GM23338 (cell line): ENCODE measurements around the gene ST6GALNAC3. TPM values are rescaled to one million over a fixed set of nuclear protein-coding genes. Genes with fewer than 3 reads are reported as not detected.
A peak's percentile ranks its signal among the peaks of the same experiment; 100 is the strongest.

ENCODE experiments used
- ATAC-seq: fragments of 200-7000 bp; cut with Tn5 transposase; 3 replicates; pipeline ENCODE4 v1.9.1; 2020
- DNase-seq: peaks from one replicate; pipeline ENCODE4 v3.0.0-alpha.2; 2015; ENCODE audit warnings: low spot score
- H2AFZ ChIP-seq: fragments of 200-600 bp; sonication (generic); 2 replicates; pipeline ENCODE4 v1.8.0; 2016; ENCODE audit warnings: antibody characterized with exemption, mild to moderate bottlenecking, moderate library complexity
- H3F3A ChIP-seq: fragments of 200-600 bp; sonication (generic); replicated peaks from 2 replicates; pipeline ENCODE4 v1.8.0; 2017; ENCODE audit warnings: antibody characterized with exemption, mixed run types, low read depth
- H3K27ac ChIP-seq: fragments of 200-600 bp; sonication (generic); 2 replicates; pipeline ENCODE4 v1.6.1; 2016; ENCODE audit warnings: low read depth
- H3K27me3 ChIP-seq: fragments of 200-600 bp; sonication (generic); 2 replicates; pipeline ENCODE4 v1.8.0; 2016; ENCODE audit warnings: mild to moderate bottlenecking, mixed run types, moderate library complexity; ENCODE audit not compliant: insufficient read depth
- H3K36me3 ChIP-seq: fragments of 200-600 bp; sonication (generic); 2 replicates; pipeline ENCODE4 v1.8.0; 2016; ENCODE audit warnings: mild to moderate bottlenecking; ENCODE audit not compliant: insufficient read depth
- H3K4me1 ChIP-seq: fragments of 200-600 bp; sonication (generic); 2 replicates; pipeline ENCODE4 v1.8.0; 2016; ENCODE audit warnings: mild to moderate bottlenecking, moderate library complexity; ENCODE audit not compliant: insufficient read depth
- H3K4me2 ChIP-seq: fragments of 200-600 bp; sonication (generic); 2 replicates; pipeline ENCODE4 v1.7.1; 2017; ENCODE audit warnings: mixed run types
- H3K4me3 ChIP-seq: fragments of 200-600 bp; sonication (generic); 2 replicates; pipeline ENCODE4 v1.6.1; 2016; ENCODE audit warnings: mixed run types
- H3K79me2 ChIP-seq: fragments of 200-600 bp; sonication (generic); replicated peaks from 2 replicates; pipeline ENCODE4 v1.8.0; 2017; ENCODE audit warnings: mild to moderate bottlenecking; ENCODE audit not compliant: insufficient read depth
- H3K9me2 ChIP-seq: fragments of 200-600 bp; sonication (generic); 2 replicates; pipeline ENCODE4 v1.8.0; 2017; ENCODE audit not compliant: insufficient read depth
- H4K20me1 ChIP-seq: fragments of 200-600 bp; sonication (generic); replicated peaks from 2 replicates; pipeline ENCODE4 v1.8.0; 2017; ENCODE audit warnings: mild to moderate bottlenecking; ENCODE audit not compliant: insufficient read depth
- H3K27ac Mint-ChIP-seq: 2 replicates; pipeline ENCODE4 v1.8.0; 2020; ENCODE audit warnings: inconsistent platforms, mild to moderate bottlenecking, moderate library complexity, mixed read lengths
- H3K27me3 Mint-ChIP-seq: 3 replicates; pipeline ENCODE4 v1.8.0; 2022; ENCODE audit warnings: low read depth, mild to moderate bottlenecking, moderate library complexity, mixed read lengths, inconsistent platforms; ENCODE audit not compliant: insufficient read depth, poor library complexity
- H3K36me3 Mint-ChIP-seq: 3 replicates; pipeline ENCODE4 v1.8.0; 2021; ENCODE audit warnings: low read depth, mild to moderate bottlenecking, inconsistent platforms, moderate library complexity, mixed read lengths
- H3K4me1 Mint-ChIP-seq: 3 replicates; pipeline ENCODE4 v1.8.0; 2020; ENCODE audit warnings: mild to moderate bottlenecking, inconsistent platforms, mixed read lengths
- H3K4me3 Mint-ChIP-seq: 3 replicates; pipeline ENCODE4 v1.8.0; 2021; ENCODE audit warnings: moderate library complexity, mild to moderate bottlenecking, inconsistent platforms, mixed read lengths
- H3K9me3 Mint-ChIP-seq: 3 replicates; pipeline ENCODE4 v1.8.0; 2020; ENCODE audit warnings: moderate library complexity, mild to moderate bottlenecking, inconsistent platforms, mixed read lengths
- CTCF ChIP-seq, 2 experiments: fragments of 200-600 bp in 1 of 2; sonication (generic) in 1 of 2; conservative IDR thresholded peaks; 2 replicates each; pipeline versions ENCODE4 v1.5.1 to v1.6.1; 2016 to 2017; ENCODE audit warnings: antibody characterized with exemption in 2 of 2, low read depth in 2 of 2, mild to moderate bottlenecking in 2 of 2, moderate library complexity in 1 of 2
- EZH2phosphoT487 ChIP-seq: fragments of 200-600 bp; sonication (generic); IDR thresholded peaks from one replicate; pipeline ENCODE4 v1.8.1; 2018; ENCODE audit warnings: antibody characterized with exemption; ENCODE audit not compliant: unreplicated experiment
- JUNB ChIP-seq: IDR thresholded peaks from one replicate; pipeline ENCODE4 v1.6.1; 2016; ENCODE audit warnings: antibody characterized with exemption; ENCODE audit not compliant: unreplicated experiment
- POLR2AphosphoS5 ChIP-seq: IDR thresholded peaks from 2 replicates; pipeline ENCODE4 v1.6.1; 2016; ENCODE audit warnings: antibody characterized with exemption, low read depth
- REST ChIP-seq: IDR thresholded peaks from one replicate; pipeline ENCODE4 v1.6.1; 2018; ENCODE audit warnings: antibody characterized with exemption; ENCODE audit not compliant: unreplicated experiment
- ZNF114 ChIP-seq: fragments of 250-450 bp; sonication (Bioruptor Pico); IDR thresholded peaks from 2 replicates; pipeline ENCODE4 v1.5.0; 2020; ENCODE audit warnings: mild to moderate bottlenecking, moderate library complexity
- ZNF331 ChIP-seq: fragments of 250-450 bp; sonication (Bioruptor Pico); IDR thresholded peaks from 2 replicates; pipeline ENCODE4 v1.5.0; 2020; ENCODE audit warnings: low read depth, mild to moderate bottlenecking, moderate library complexity
- ZNF462 ChIP-seq: fragments of 250-450 bp; sonication (Bioruptor Pico); IDR thresholded peaks from 2 replicates; pipeline ENCODE4 v1.5.0; 2020; ENCODE audit warnings: mild to moderate bottlenecking, moderate library complexity
- polyA plus RNA-seq: library from polyadenylated mRNA; unstranded; fragments of >200 nt; fragmentation: Nextera tagmentation; extraction: Ambion mirVana; gene quantifications from 2 replicates; pipeline ENCODE4 v1.2.1, GENCODE V29; 2016
- total RNA-seq: library from RNA; depleted of rRNA; stranded (reverse); fragments of >200 nt; shearing (Covaris generic); gene quantifications from 2 replicates; pipeline ENCODE4 v1.2.3, GENCODE V29; 2014

ST6GALNAC3 gene
- total and polyA plus RNA-seq, 2 experiments from 2014 or later = 4.7 to 11.6 TPM

- DNase-seq (no peak), ATAC-seq (no peak)
- H2AFZ ChIP-seq = no peak overlapping the region
- Mint-ChIP-seq H3K4me3 (no peak overlapping the region), H3K27ac (no peak overlapping the region), H3K9me3 (no peaks in the 10 kb centered on the region), H3K27me3 (no peaks in the 10 kb centered on the region), H3K36me3 (no peaks in the 10 kb centered on the region), H3K4me1 (peaks cover 54% of the 10 kb centered on the region)
- H3K4me2 ChIP-seq = no peak overlapping the region
- H3K27me3 ChIP-seq = no peaks in the 10 kb centered on the region
- no peaks in the 10 kb centered on the region for H3F3A ChIP-seq
- TF ChIP-seq POLR2AphosphoS5 (no peak), EZH2phosphoT487 (no peak), ZNF462 (CRISPR knock-in tag) (no peak)
- H3K9me2 ChIP-seq = 0 out of 2 replicates have a peak, but pooled peaks cover 4% of the 10 kb centered on the region
- no peaks in the 10 kb centered on the region; the same call in 1 of the 2 replicates for H3K79me2 ChIP-seq
- H4K20me1 ChIP-seq = no peaks in the 10 kb centered on the region
- H3K36me3 ChIP-seq = no peaks in the 10 kb centered on the region
- no peak overlapping the region for H3K4me3 ChIP-seq
- no peak overlapping the region for H3K27ac ChIP-seq
- peaks cover 19% of the 10 kb centered on the region for H3K4me1 ChIP-seq
Observed at GRCh38 chr1:76252431-76252830, 177.9 kb downstream of the ST6GALNAC3 start.

GRCh38 chr1:76254104-76255030, 179.8 kb downstream of the ST6GALNAC3 start:
- no peaks in the 10 kb centered on the region for H3K9me2 ChIP-seq
- H3F3A ChIP-seq = no peaks in the 10 kb centered on the region
- no peaks in the 10 kb centered on the region for H3K36me3 ChIP-seq
- H2AFZ ChIP-seq = no peak overlapping the region
- no peaks in the 10 kb centered on the region for H3K36me3 Mint-ChIP-seq
- peak overlapping the region; percentile 21; the same call in 1 of the 2 replicates for H3K27ac Mint-ChIP-seq
- H3K27me3 Mint-ChIP-seq = no peaks in the 10 kb centered on the region
- no peak overlapping the region for H3K4me2 ChIP-seq
- no peaks in the 10 kb centered on the region for H3K27me3 ChIP-seq
- H4K20me1 ChIP-seq = no peaks in the 10 kb centered on the region
- no peak overlapping the region for H3K4me3 ChIP-seq
- no peak for ATAC-seq
- no peak overlapping the region for H3K4me3 Mint-ChIP-seq
- no peaks in the 10 kb centered on the region; the same call in 1 of the 2 replicates for H3K79me2 ChIP-seq
- H3K4me1 ChIP-seq = peaks cover 21% of the 10 kb centered on the region
- H3K4me1 Mint-ChIP-seq = peaks cover 52% of the 10 kb centered on the region
- no peak overlapping the region for H3K27ac ChIP-seq
- no peak for DNase-seq
- no peaks in the 10 kb centered on the region for H3K9me3 Mint-ChIP-seq
- TF ChIP-seq EZH2phosphoT487 (no peak), REST (no peak), JUNB (no peak), ZNF114 (no peak), CTCF (conservative IDR thresholded peaks at IDR 0.05; ENCODE audit: low read depth in 2 of 2) (no peak), ZNF331 (CRISPR knock-in tag) (no peak)
